ENCODE measurements around the gene CNOT6.

DNA sequence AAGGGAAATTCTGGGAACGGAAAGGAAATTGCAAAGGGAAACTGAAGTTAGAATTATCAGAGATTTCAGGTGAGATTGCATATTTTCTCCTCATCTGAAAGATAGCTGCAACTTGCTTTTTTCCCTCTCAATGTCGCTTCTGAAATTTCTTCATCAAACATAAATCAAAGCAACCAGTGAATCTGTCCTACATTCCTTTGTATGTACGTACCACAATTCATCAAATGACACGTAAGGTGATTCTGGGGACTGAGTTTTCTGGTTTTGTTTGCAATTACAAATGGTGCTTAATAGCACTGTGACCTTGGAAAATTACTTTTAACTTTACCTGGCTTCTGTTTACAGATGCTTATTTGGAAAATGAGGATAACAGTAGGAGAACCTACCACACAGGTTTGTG, 21.9 kb upstream of the CNOT6 start:
- TF ChIP-seq GATA2 (IDR thresholded peaks at IDR 0.05; ENCODE audit: low read depth, low read length) (no peak), GATA3 (IDR thresholded peaks at IDR 0.05; ENCODE audit: low read depth, low read length) (no peak)

Measured in SH-SY5Y (cell line).